ENCODE measurements around the gene DCDC1. TPM values are rescaled to one million over a fixed set of nuclear protein-coding genes. Genes with fewer than 3 reads are reported as not detected.

DCDC1 gene
- total RNA-seq (0.28 TPM), polyA plus RNA-seq (0.25 TPM)
- long read RNA-seq, donor 1: 0 reads
- long read RNA-seq, donor 2: 0 reads
- long read RNA-seq, donor 3: 0 reads
- long read RNA-seq, donor 4: 0 reads
- long read RNA-seq, donor 5: 0 reads
- long read RNA-seq, donor 6: 0 reads
- long read RNA-seq, donor 7, partial matches to known transcripts: 16 of 16 reads
- long read RNA-seq, donor 7, other reads (novel, unspliced or antisense): 0 of 16 reads
- long read RNA-seq, donor 8: 0 reads
- long read RNA-seq, donor 9: 0 reads
- long read RNA-seq, donor 10: 0 reads

GRCh38 chr11:31369348-31370329, at the start of gene DCDC1, which contains the start of gene DNAJC24:
Gene DCDC1, minus strand, starts transcription at chr11:31369739. Its CDS starts 41,459 bp downstream, at chr11:31328280.
Gene DNAJC24, plus strand, starts transcription at chr11:31369860. Its CDS starts 889 bp downstream, at chr11:31370749.
- Histone ChIP-seq H3K27me3 (ENCODE audit: control insufficient read depth in 2 of 2, insufficient read depth in 1 of 2, low read length in 1 of 2) (peaks cover 0 to 14% of the 10 kb centered on the region in 2 donors), H3K36me3 (ENCODE audit: control insufficient read depth in 2 of 2, insufficient read depth in 2 of 2, low read length in 1 of 2) (no peaks in the 10 kb centered on the region), H3K4me3 (ENCODE audit: low read length in 2 of 2) (peak within 1 kb of the TSS; percentile 74 to 87), H3K4me1 (ENCODE audit: control insufficient read depth in 2 of 2, insufficient read depth in 2 of 2, low read length in 2 of 2) (peaks cover 0 to 7% of the 10 kb centered on the region in 2 donors), H3K9me3 (ENCODE audit: control insufficient read depth in 2 of 2, insufficient read depth in 1 of 2, low read length in 1 of 2) (no peaks in the 10 kb centered on the region), H3K27ac (ENCODE audit: low read depth in 1 of 2, low read length in 1 of 2) (peak within 1 kb of the TSS; percentile 88 to 89)
- WGBS: under 1% methylated on average over 53 of the region's 53 CpGs
- peak; percentile 87 to 97 (median 92) for DNase-seq (ENCODE audit: low read depth in 6 of 9, low spot score in 9 of 9)

GRCh38 chr11:31419138-31419537, 49.6 kb upstream of the DCDC1 start:
- WGBS: 98% methylated on average over 3 of the region's 3 CpGs
- Histone ChIP-seq H3K36me3 (ENCODE audit: control insufficient read depth in 2 of 2, insufficient read depth in 2 of 2, low read length in 1 of 2) (no peaks in the 10 kb centered on the region), H3K4me3 (ENCODE audit: low read length in 2 of 2) (no peak overlapping the region), H3K4me1 (ENCODE audit: control insufficient read depth in 2 of 2, insufficient read depth in 2 of 2, low read length in 2 of 2) (no peaks in the 10 kb centered on the region), H3K9me3 (ENCODE audit: control insufficient read depth in 2 of 2, insufficient read depth in 1 of 2, low read length in 1 of 2) (no peaks in the 10 kb centered on the region), H3K27ac (ENCODE audit: low read depth in 1 of 2, low read length in 1 of 2) (no peak overlapping the region), H3K27me3 (ENCODE audit: control insufficient read depth in 2 of 2, insufficient read depth in 1 of 2, low read length in 1 of 2) (no peaks in the 10 kb centered on the region)
- DNase-seq (ENCODE audit: low read depth in 6 of 9, low spot score in 9 of 9): no peak

- Histone ChIP-seq H3K27ac (ENCODE audit: low read depth in 1 of 2, low read length in 1 of 2) (no peak overlapping the region), H3K9me3 (ENCODE audit: control insufficient read depth in 2 of 2, insufficient read depth in 1 of 2, low read length in 1 of 2) (no peaks in the 10 kb centered on the region), H3K4me3 (ENCODE audit: low read length in 2 of 2) (no peak overlapping the region), H3K4me1 (ENCODE audit: control insufficient read depth in 2 of 2, insufficient read depth in 2 of 2, low read length in 2 of 2) (no peaks in the 10 kb centered on the region), H3K36me3 (ENCODE audit: control insufficient read depth in 2 of 2, insufficient read depth in 2 of 2, low read length in 1 of 2) (no peaks in the 10 kb centered on the region), H3K27me3 (ENCODE audit: control insufficient read depth in 2 of 2, insufficient read depth in 1 of 2, low read length in 1 of 2) (no peaks in the 10 kb centered on the region)
- no peak for DNase-seq (ENCODE audit: low read depth in 6 of 9, low spot score in 9 of 9)
- WGBS: 95% methylated on average over 2 of the region's 2 CpGs
These were observed 48.3 kb upstream of the DCDC1 start for GRCh38 chr11:31417816-31418215.

- no peaks in the 10 kb centered on the region for H3K9me3 ChIP-seq (ENCODE audit: control insufficient read depth in 2 of 2, insufficient read depth in 1 of 2, low read length in 1 of 2)
- 96% methylated on average over 1 of the region's 1 CpG for WGBS
- no peak overlapping the region for H3K27ac ChIP-seq (ENCODE audit: low read depth in 1 of 2, low read length in 1 of 2)
- no peaks in the 10 kb centered on the region for H3K36me3 ChIP-seq (ENCODE audit: control insufficient read depth in 2 of 2, insufficient read depth in 2 of 2, low read length in 1 of 2)
- no peak for DNase-seq (ENCODE audit: low read depth in 6 of 9, low spot score in 9 of 9)
- no peaks in the 10 kb centered on the region for H3K27me3 ChIP-seq (ENCODE audit: control insufficient read depth in 2 of 2, insufficient read depth in 1 of 2, low read length in 1 of 2)
- no peaks in the 10 kb centered on the region for H3K4me1 ChIP-seq (ENCODE audit: control insufficient read depth in 2 of 2, insufficient read depth in 2 of 2, low read length in 2 of 2)
- H3K4me3 ChIP-seq (ENCODE audit: low read length in 2 of 2): no peak overlapping the region
These were observed 47.8 kb upstream of the DCDC1 start for GRCh38 chr11:31417357-31417756.

- no peaks in the 10 kb centered on the region for H3K36me3 ChIP-seq (ENCODE audit: control insufficient read depth in 2 of 2, insufficient read depth in 2 of 2, low read length in 1 of 2)
- H3K4me3 ChIP-seq (ENCODE audit: low read length in 2 of 2): no peak overlapping the region
- no peaks in the 10 kb centered on the region for H3K27me3 ChIP-seq (ENCODE audit: control insufficient read depth in 2 of 2, insufficient read depth in 1 of 2, low read length in 1 of 2)
- 96% methylated on average over 4 of the region's 4 CpGs for WGBS
- H3K9me3 ChIP-seq (ENCODE audit: control insufficient read depth in 2 of 2, insufficient read depth in 1 of 2, low read length in 1 of 2): peaks cover 0 to 2% of the 10 kb centered on the region in 2 donors
- H3K4me1 ChIP-seq (ENCODE audit: control insufficient read depth in 2 of 2, insufficient read depth in 2 of 2, low read length in 2 of 2): no peaks in the 10 kb centered on the region
- H3K27ac ChIP-seq (ENCODE audit: low read depth in 1 of 2, low read length in 1 of 2): no peak overlapping the region
- DNase-seq (ENCODE audit: low read depth in 6 of 9, low spot score in 9 of 9): no peak
These were observed 45.9 kb upstream of the DCDC1 start for GRCh38 chr11:31415435-31415834.

- H3K4me3 ChIP-seq (ENCODE audit: low read length in 2 of 2): no peak overlapping the region
- no peaks in the 10 kb centered on the region for H3K4me1 ChIP-seq (ENCODE audit: control insufficient read depth in 2 of 2, insufficient read depth in 2 of 2, low read length in 2 of 2)
- WGBS: 95% methylated on average over 3 of the region's 3 CpGs
- H3K36me3 ChIP-seq (ENCODE audit: control insufficient read depth in 2 of 2, insufficient read depth in 2 of 2, low read length in 1 of 2): no peaks in the 10 kb centered on the region
- DNase-seq (ENCODE audit: low read depth in 6 of 9, low spot score in 9 of 9): no peak
- peaks cover 0 to 2% of the 10 kb centered on the region in 2 donors for H3K9me3 ChIP-seq (ENCODE audit: control insufficient read depth in 2 of 2, insufficient read depth in 1 of 2, low read length in 1 of 2)
- no peaks in the 10 kb centered on the region for H3K27me3 ChIP-seq (ENCODE audit: control insufficient read depth in 2 of 2, insufficient read depth in 1 of 2, low read length in 1 of 2)
- no peak overlapping the region for H3K27ac ChIP-seq (ENCODE audit: low read depth in 1 of 2, low read length in 1 of 2)
These were observed 44.8 kb upstream of the DCDC1 start for GRCh38 chr11:31414338-31414737.

GRCh38 chr11:31412946-31413345, 43.4 kb upstream of the DCDC1 start:
- no peak for DNase-seq (ENCODE audit: low read depth in 6 of 9, low spot score in 9 of 9)
- WGBS: 98% methylated on average over 2 of the region's 2 CpGs
- no peaks in the 10 kb centered on the region for H3K27me3 ChIP-seq (ENCODE audit: control insufficient read depth in 2 of 2, insufficient read depth in 1 of 2, low read length in 1 of 2)

GRCh38 chr11:31408201-31408600, 38.7 kb upstream of the DCDC1 start:
- Histone ChIP-seq H3K27ac (ENCODE audit: low read depth in 1 of 2, low read length in 1 of 2) (no peak overlapping the region), H3K4me1 (ENCODE audit: control insufficient read depth in 2 of 2, insufficient read depth in 2 of 2, low read length in 2 of 2) (no peaks in the 10 kb centered on the region), H3K4me3 (ENCODE audit: low read length in 2 of 2) (no peak overlapping the region), H3K9me3 (ENCODE audit: control insufficient read depth in 2 of 2, insufficient read depth in 1 of 2, low read length in 1 of 2) (peaks cover 0 to 2% of the 10 kb centered on the region in 2 donors), H3K36me3 (ENCODE audit: control insufficient read depth in 2 of 2, insufficient read depth in 2 of 2, low read length in 1 of 2) (no peaks in the 10 kb centered on the region), H3K27me3 (ENCODE audit: control insufficient read depth in 2 of 2, insufficient read depth in 1 of 2, low read length in 1 of 2) (no peaks in the 10 kb centered on the region)
- WGBS: 100% methylated on average over 2 of the region's 2 CpGs
- no peak for DNase-seq (ENCODE audit: low read depth in 6 of 9, low spot score in 9 of 9)

More at GRCh38 chr11:31412946-31413345, 43.4 kb upstream of the DCDC1 start:
- Histone ChIP-seq H3K36me3 (ENCODE audit: control insufficient read depth in 2 of 2, insufficient read depth in 2 of 2, low read length in 1 of 2) (no peaks in the 10 kb centered on the region), H3K9me3 (ENCODE audit: control insufficient read depth in 2 of 2, insufficient read depth in 1 of 2, low read length in 1 of 2) (peaks cover 0 to 2% of the 10 kb centered on the region in 2 donors), H3K4me3 (ENCODE audit: low read length in 2 of 2) (no peak overlapping the region), H3K27ac (ENCODE audit: low read depth in 1 of 2, low read length in 1 of 2) (no peak overlapping the region), H3K4me1 (ENCODE audit: control insufficient read depth in 2 of 2, insufficient read depth in 2 of 2, low read length in 2 of 2) (no peaks in the 10 kb centered on the region)

- no peaks in the 10 kb centered on the region for H3K9me3 ChIP-seq (ENCODE audit: control insufficient read depth in 2 of 2, insufficient read depth in 1 of 2, low read length in 1 of 2)
- H3K27me3 ChIP-seq (ENCODE audit: control insufficient read depth in 2 of 2, insufficient read depth in 1 of 2, low read length in 1 of 2): no peaks in the 10 kb centered on the region
- no peak overlapping the region for H3K4me3 ChIP-seq (ENCODE audit: low read length in 2 of 2)
- H3K27ac ChIP-seq (ENCODE audit: low read depth in 1 of 2, low read length in 1 of 2): no peak overlapping the region
- H3K4me1 ChIP-seq (ENCODE audit: control insufficient read depth in 2 of 2, insufficient read depth in 2 of 2, low read length in 2 of 2): no peaks in the 10 kb centered on the region
- H3K36me3 ChIP-seq (ENCODE audit: control insufficient read depth in 2 of 2, insufficient read depth in 2 of 2, low read length in 1 of 2): no peaks in the 10 kb centered on the region
- DNase-seq (ENCODE audit: low read depth in 6 of 9, low spot score in 9 of 9): no peak
These were observed 35.1 kb upstream of the DCDC1 start for GRCh38 chr11:31404614-31405013.
